SIG-M5 treated with dmso at 0.1 percent for 504 hours (cell line): ENCODE data around the gene MCTP2.

Experiments used
- DNase-seq: peaks from one replicate; lab custom pipeline; 2025; ENCODE audit not compliant: unreplicated experiment; lab: John Stamatoyannopoulos, UW

The MCTP2 gene, protein sequence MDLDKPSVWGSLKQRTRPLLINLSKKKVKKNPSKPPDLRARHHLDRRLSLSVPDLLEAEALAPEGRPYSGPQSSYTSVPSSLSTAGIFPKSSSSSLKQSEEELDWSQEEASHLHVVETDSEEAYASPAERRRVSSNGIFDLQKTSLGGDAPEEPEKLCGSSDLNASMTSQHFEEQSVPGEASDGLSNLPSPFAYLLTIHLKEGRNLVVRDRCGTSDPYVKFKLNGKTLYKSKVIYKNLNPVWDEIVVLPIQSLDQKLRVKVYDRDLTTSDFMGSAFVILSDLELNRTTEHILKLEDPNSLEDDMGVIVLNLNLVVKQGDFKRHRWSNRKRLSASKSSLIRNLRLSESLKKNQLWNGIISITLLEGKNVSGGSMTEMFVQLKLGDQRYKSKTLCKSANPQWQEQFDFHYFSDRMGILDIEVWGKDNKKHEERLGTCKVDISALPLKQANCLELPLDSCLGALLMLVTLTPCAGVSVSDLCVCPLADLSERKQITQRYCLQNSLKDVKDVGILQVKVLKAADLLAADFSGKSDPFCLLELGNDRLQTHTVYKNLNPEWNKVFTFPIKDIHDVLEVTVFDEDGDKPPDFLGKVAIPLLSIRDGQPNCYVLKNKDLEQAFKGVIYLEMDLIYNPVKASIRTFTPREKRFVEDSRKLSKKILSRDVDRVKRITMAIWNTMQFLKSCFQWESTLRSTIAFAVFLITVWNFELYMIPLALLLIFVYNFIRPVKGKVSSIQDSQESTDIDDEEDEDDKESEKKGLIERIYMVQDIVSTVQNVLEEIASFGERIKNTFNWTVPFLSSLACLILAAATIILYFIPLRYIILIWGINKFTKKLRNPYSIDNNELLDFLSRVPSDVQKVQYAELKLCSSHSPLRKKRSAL

GRCh38 chr15:94230883-94231722 lies at the start of gene MCTP2:
MCTP2 (plus strand) TSS chr15:94231561; CDS start chr15:94298266, 66,705 bp downstream.
- DNase-seq = no peak

DNA sequence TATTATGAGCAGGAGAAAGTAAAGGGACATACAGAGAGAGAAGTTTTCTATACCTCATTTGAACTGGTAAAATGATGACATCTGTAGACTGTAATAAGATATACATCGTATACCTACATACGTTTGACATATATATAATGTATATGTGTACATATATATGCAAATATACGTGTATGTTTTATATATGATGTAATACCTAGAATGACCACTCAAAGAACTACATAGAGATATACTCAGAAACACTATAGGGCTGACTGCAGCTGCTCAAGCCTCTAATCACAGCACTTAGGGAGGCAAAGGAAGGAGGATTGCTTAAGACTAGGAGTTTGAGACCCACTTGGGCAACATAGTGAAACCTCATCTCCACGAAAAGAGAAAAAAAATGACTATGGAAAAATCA lies 48.5 kb upstream of the MCTP2 start:
- no peak for DNase-seq

DNA sequence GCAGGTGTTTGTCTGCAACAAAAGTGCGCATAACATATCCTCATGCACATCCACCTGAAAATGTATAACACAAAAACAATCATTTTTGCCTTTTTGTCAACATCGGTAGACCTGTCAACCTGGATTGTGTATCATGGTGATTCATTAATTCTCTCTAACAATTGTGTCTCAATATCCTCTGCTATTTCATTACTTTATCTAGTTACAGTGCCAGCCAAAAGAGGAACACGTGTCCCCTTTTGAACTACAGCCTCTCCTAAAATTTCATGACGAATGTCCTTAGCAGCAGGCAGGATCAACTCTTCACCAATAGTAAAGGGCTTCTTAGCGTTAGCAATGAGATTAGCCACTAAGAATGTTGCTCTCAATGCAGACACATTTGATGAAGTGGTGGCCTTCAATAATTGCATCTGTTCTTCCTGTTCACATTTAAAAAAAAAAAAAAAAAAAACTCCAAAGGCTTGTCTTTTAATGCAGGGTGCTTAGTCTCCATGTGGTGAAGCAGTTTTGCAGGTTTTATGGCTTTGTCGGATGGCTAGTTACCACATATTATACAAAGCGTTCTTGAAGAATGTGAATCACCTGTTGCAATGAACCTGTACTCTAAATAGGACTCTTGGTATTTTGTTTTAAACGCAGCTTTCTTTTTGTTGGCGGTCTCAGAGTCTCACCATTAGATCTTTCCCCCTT lies 45.7 kb upstream of the MCTP2 start:
- DNase-seq = no peak

- no peak for DNase-seq
Observed at GRCh38 chr15:94186770-94187331, 44.5 kb upstream of the MCTP2 start.

- no peak for DNase-seq
Observed at GRCh38 chr15:94193906-94194305, 37.5 kb upstream of the MCTP2 start.

GRCh38 chr15:94196531-94196930 lies 34.8 kb upstream of the MCTP2 start:
- DNase-seq = no peak

DNA sequence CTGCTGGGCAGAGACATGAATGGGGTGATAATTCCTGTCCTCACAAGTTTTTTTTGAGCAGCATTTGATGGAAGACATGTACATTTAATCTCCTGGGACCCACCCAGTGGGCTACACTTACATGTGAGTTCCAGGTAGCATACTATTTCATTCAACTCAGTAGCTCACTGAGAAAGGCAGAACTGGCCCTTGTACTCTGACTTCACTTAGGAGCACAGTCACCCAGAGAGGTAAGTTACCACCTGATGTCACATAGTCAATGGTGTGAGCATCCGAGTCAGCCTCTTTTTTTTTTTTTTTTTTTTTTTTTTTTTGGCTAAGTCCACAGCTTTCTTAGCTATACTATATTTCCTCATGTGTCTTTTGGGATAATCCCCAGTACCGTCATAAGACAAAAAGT lies 32.7 kb upstream of the MCTP2 start:
- DNase-seq = no peak

- no peak for DNase-seq
Observed at GRCh38 chr15:94199725-94200124, 31.6 kb upstream of the MCTP2 start.

DNA sequence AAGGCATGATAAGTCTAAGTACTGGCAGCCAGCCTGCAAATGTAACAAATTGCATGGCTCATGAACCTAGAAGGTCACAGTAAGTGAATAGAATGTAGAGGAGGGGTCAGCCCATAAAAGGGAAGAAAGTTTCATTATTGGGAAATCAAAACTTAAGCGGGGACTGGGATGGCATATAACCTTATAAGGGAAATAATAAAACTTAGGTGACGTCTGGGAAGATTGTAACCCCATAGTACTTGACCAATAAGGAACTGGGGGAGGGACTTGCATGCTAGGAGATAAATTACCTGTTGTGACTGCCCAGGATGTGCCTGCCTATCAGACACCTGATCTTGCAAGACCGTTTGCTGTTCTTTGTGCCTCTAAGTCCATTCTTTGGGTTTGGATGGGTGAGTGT lies 28.1 kb upstream of the MCTP2 start:
- no peak for DNase-seq

DNA sequence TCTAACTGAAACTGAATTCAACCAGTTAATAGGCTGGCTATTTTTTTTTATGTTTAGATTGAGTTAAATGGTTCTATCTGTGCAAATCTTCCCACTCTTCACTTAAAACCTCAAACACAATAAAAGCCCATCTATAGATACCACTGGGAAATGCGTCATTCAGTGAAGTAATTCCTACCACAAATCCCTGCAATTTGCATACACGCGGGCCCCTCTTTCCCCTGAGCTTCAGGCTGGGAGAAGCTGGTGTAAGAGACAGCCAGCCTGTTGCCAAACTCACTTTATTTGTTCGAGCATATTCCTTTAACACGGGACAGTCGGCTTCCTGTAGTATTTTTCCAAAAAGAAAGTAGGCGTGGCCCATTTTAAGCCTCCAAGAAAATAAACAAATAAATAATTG lies 26.0 kb upstream of the MCTP2 start:
- DNase-seq = peak; percentile 28

GRCh38 chr15:94206463-94207167 lies 24.7 kb upstream of the MCTP2 start:
- DNase-seq = peak; percentile 57

DNA sequence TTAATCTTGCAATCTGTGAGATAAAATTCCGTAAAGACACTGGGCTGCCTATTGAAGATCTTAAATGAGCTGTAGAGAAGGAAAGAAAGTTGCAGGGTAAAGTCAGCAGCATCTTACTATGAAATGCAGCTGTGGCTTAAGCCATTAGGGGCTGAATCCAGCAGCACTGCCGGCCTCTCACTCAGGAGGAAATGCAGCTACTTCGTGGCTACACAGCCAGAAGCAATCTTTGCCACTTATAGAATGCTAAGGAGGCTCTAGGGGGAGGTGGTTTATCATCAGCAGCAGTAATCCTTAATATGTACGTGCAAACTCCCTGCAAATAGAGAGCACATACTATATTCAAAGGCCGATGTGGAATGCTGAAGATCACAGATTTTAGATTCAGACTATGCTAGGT lies 19.1 kb upstream of the MCTP2 start:
- no peak for DNase-seq

- DNase-seq = no peak
Observed at GRCh38 chr15:94225616-94226015, 5.7 kb upstream of the MCTP2 start.

DNA sequence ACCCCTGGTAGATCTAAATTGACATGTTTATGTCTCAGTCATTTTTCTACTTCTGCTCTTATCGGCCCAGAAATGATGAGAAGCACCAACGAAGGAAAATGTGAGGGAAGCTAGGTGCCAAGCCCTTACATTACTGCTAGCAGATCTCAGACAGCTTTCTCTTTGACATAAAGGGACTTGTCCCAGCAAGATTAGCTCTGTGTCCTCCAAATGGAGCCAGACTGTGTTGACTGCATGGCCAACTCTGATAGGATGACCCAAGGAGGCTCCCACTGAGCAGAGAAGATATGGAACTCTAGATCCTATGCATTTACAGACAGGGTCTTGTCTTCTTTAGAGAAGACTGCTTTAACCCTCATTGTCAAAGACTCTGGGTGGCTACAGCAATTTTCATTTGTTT lies 2.8 kb upstream of the MCTP2 start:
- no peak for DNase-seq

- no peak for DNase-seq
Observed at GRCh38 chr15:94229591-94230369, 1.6 kb upstream of the MCTP2 start.

GRCh38 chr15:94230431-94230882 lies 904 bp upstream of the MCTP2 start:
- no peak for DNase-seq

DNA sequence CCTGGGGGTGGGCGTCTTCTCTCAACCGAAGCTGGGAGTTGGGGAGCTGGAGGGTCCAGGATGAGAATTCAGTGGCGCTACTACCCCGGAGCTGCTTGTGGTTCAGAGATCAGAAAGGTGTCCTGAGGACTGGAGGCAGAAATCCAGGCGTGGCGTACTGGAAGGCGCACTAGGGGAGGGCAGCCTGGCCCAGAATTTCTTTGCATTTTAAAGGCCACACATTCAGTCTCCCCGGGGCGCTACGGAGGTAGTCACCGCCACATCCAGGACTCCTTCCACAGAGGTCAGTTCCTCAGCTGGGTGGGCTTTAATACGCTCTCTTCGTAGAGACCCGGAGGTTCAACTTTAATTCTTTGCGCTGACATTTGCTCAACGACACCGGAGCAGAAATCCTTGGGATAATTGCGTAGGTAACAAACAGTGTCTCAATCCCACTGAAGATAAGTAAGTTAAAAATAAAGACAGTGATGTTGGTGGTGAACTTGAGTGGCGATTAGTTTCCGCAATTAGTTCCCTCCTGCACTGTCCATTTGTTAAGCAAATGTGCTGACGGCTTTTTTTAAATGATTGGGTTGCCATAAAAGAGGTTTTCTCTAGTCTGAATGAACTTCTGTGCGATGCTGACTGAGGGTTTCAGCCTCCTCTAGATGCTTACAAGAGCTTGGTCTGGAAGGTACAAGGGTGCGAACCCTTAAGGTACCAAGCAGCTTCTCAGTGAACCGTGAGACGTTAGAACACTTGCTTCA lies 535 bp downstream of the MCTP2 start:
- DNase-seq = no peak

DNA sequence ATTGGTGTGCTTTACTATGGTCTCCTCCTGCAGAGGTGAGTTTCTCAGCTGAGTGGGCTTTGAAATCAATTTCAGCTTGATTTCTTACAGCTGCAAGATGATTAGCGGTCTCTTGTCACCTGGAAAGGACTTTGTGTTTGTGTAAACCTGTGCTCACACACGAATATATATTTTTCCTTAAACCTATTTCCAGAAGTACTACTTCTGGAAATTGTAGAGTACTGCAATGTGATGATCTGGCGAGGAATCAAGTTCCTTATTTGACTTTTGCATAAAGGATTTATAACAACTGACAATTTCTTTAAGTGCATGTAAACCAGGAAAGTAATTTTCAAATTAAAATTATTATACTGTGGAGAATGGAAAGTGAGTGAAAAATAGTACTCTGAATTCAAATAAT lies 2.1 kb downstream of the MCTP2 start:
- DNase-seq = no peak
